Liver (tissue), 9 donors: Measurements from ENCODE around the gene SDK2. TPM values are rescaled to one million over a fixed set of nuclear protein-coding genes. Genes with fewer than 3 reads are reported as not detected.

ENCODE experiments used
- DNase-seq: peaks from one replicate; pipeline ENCODE4 v3.0.0-alpha.2; 2017; ENCODE audit warnings: low spot score
- H3K27ac ChIP-seq, 2 donors: one replicate each; pipeline ENCODE4 v1.7.0; 2013; ENCODE audit warnings: inconsistent platforms in 2 of 2, low read length in 2 of 2, control low read depth in 1 of 2, low read depth in 1 of 2, mild to moderate bottlenecking in 1 of 2
- H3K27me3 ChIP-seq, 4 donors: one replicate each; pipeline versions ENCODE4 v1.6.1 to v1.7.0; 2013; ENCODE audit warnings: low read length in 3 of 4, inconsistent platforms in 1 of 4, mild to moderate bottlenecking in 1 of 4, moderate library complexity in 1 of 4; ENCODE audit not compliant: control insufficient read depth in 4 of 4, insufficient read depth in 4 of 4
- H3K36me3 ChIP-seq, 4 donors: one replicate each; pipeline versions ENCODE4 v1.6.1 to v1.7.0; 2013; ENCODE audit warnings: low read length in 3 of 4, mild to moderate bottlenecking in 3 of 4, low read depth in 1 of 4, moderate library complexity in 1 of 4; ENCODE audit not compliant: control insufficient read depth in 4 of 4, insufficient read depth in 3 of 4
- H3K4me1 ChIP-seq, 4 donors: one replicate each; pipeline versions ENCODE4 v1.6.1 to v1.7.0; 2013; ENCODE audit warnings: low read length in 3 of 4, mild to moderate bottlenecking in 3 of 4, moderate library complexity in 1 of 4; ENCODE audit not compliant: control insufficient read depth in 4 of 4, insufficient read depth in 4 of 4
- H3K4me3 ChIP-seq, 3 donors: one replicate each; pipeline versions ENCODE4 v1.6.1 to v1.7.0; 2013; ENCODE audit warnings: low read length in 3 of 3, control low read depth in 1 of 3, low read depth in 1 of 3, mild to moderate bottlenecking in 1 of 3
- H3K9ac ChIP-seq, 2 donors: one replicate each; pipeline ENCODE4 v1.7.0; 2013; ENCODE audit warnings: low read length in 2 of 2, mild to moderate bottlenecking in 2 of 2, moderate library complexity in 2 of 2, control low read depth in 1 of 2, low read depth in 1 of 2
- H3K9me3 ChIP-seq, 4 donors: one replicate each; pipeline versions ENCODE4 v1.6.1 to v1.7.0; 2013; ENCODE audit warnings: low read length in 3 of 4; ENCODE audit not compliant: control insufficient read depth in 4 of 4
- ATF3 ChIP-seq: IDR thresholded peaks from 2 replicates; pipeline ENCODE4 v1.6.1; 2016; ENCODE audit warnings: antibody characterized with exemption
- EGR1 ChIP-seq, 2 donors: IDR thresholded peaks; 2 replicates each; pipeline ENCODE4 v1.6.1; 2016 to 2018; ENCODE audit warnings: antibody characterized with exemption in 2 of 2, low read depth in 2 of 2
- FOXA1 ChIP-seq: IDR thresholded peaks from 2 replicates; pipeline ENCODE4 v1.6.1; 2016; ENCODE audit warnings: antibody characterized with exemption
- FOXA2 ChIP-seq: IDR thresholded peaks from 2 replicates; pipeline ENCODE4 v1.6.1; 2016; ENCODE audit warnings: antibody characterized with exemption
- GABPA ChIP-seq, 2 donors: IDR thresholded peaks in 1 of 2; conservative IDR thresholded peaks in 1 of 2; 2 replicates each; pipeline ENCODE4 v1.6.1; 2016; ENCODE audit warnings: antibody characterized with exemption in 2 of 2, mild to moderate bottlenecking in 1 of 2, moderate library complexity in 1 of 2
- HNF4A ChIP-seq, 2 donors: conservative IDR thresholded peaks; 2 replicates each; pipeline ENCODE4 v1.6.1; 2016; ENCODE audit warnings: antibody characterized with exemption in 2 of 2, mild to moderate bottlenecking in 2 of 2
- HNF4G ChIP-seq: IDR thresholded peaks from 2 replicates; pipeline ENCODE4 v1.6.1; 2016; ENCODE audit warnings: antibody characterized with exemption
- JUND ChIP-seq, 2 donors: IDR thresholded peaks; 2 replicates each; pipeline ENCODE4 v1.6.1; 2016; ENCODE audit warnings: antibody characterized with exemption in 2 of 2
- MAX ChIP-seq: IDR thresholded peaks from 2 replicates; pipeline ENCODE4 v1.6.1; 2016; ENCODE audit warnings: antibody characterized with exemption
- NR2F2 ChIP-seq: IDR thresholded peaks from 2 replicates; pipeline ENCODE4 v1.6.1; 2016; ENCODE audit warnings: antibody characterized with exemption
- RAD21 ChIP-seq, 2 donors: IDR thresholded peaks; 2 replicates each; pipeline ENCODE4 v1.6.1; 2016; ENCODE audit warnings: antibody characterized with exemption in 2 of 2, mild to moderate bottlenecking in 2 of 2
- RXRA ChIP-seq, 2 donors: IDR thresholded peaks; 2 replicates each; pipeline ENCODE4 v1.6.1; 2017 to 2018; ENCODE audit warnings: antibody characterized with exemption in 2 of 2, mild to moderate bottlenecking in 1 of 2
- SP1 ChIP-seq: IDR thresholded peaks from 2 replicates; pipeline ENCODE4 v1.6.1; 2018; ENCODE audit warnings: antibody characterized with exemption, mild to moderate bottlenecking
- TAF1 ChIP-seq: conservative IDR thresholded peaks from 2 replicates; pipeline ENCODE4 v1.6.1; 2016; ENCODE audit warnings: antibody characterized with exemption, mild to moderate bottlenecking
- YY1 ChIP-seq: IDR thresholded peaks from 2 replicates; pipeline ENCODE4 v1.6.1; 2016; ENCODE audit warnings: antibody characterized with exemption, mild to moderate bottlenecking
- WGBS: extraction: QIAGEN DNeasy Blood & Tissue Kit; methylation state at CpG from one replicate; pipeline ENCODE4 v1.1.7; 2013; 5-methylcytosine and 5-hydroxymethylcytosine counted together
- polyA plus RNA-seq, 2 donors: library from polyadenylated mRNA; stranded (reverse) in 1 of 2; unstranded in 1 of 2; fragments of 200-250 nt in 1 of 2; fragments of >200 nt in 1 of 2; fragmentation: Nextera tagmentation in 1 of 2; extraction: Ambion mirVana in 1 of 2; gene quantifications; one replicate each; pipeline versions ENCODE4 v1.2.1 to v1.2.3, GENCODE V29; 2013 to 2015
- total RNA-seq, 2 donors: library from RNA; depleted of rRNA; stranded (reverse); fragments of >200 nt; gene quantifications; one replicate each; pipeline ENCODE4 v1.2.3, GENCODE V29; 2014
- TF ChIP-seq, protein P1 (sequence below): fragments of 150-350 bp; IDR thresholded peaks from 2 replicates; pipeline ENCODE4 v1.5.1; 2017; ENCODE audit warnings: improper control_type of control experiment, low read depth, low read length; ENCODE audit not compliant: missing input control
- TF ChIP-seq, protein P2 (sequence below): IDR thresholded peaks from 2 replicates; pipeline ENCODE4 v1.6.1; 2016; ENCODE audit warnings: antibody characterized with exemption, mild to moderate bottlenecking
- donor health status: healthy.
- donor health status: healthy.
- donor health status: healthy.
- donor health status: healthy.
- donor health status: healthy.

The SDK2 gene
- total and polyA plus RNA-seq, 4 donors = 0.05 to 0.42 (median 0.10) TPM

DNA sequence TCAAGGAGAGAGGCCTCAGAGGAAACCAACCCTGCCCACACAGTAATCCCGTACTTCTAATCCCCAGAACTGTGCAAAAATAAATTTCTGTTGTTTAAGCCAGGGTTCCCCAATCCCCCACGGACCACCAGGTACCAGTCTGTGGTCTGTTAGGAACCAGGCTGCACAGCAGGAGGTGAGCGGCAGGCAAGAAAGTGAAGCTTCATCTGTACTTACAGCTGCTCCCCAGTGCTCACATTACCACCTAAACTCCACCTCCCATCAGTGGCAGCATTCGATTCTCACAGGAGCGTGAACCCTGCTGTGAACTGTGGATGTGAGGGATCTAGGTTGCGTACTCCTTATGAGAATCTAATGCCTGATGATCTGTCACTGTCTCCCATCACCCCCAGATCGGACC, 231.3 kb downstream of the SDK2 start:
- no peak for DNase-seq
- Histone ChIP-seq H3K27ac (no peak overlapping the region), H3K9ac (no peak overlapping the region), H3K27me3 (no peaks in the 10 kb centered on the region), H3K36me3 (no peaks in the 10 kb centered on the region), H3K9me3 (no peaks in the 10 kb centered on the region), H3K4me1 (no peaks in the 10 kb centered on the region), H3K4me3 (no peak overlapping the region)
- 78% methylated on average over 7 of the region's 7 CpGs for WGBS
- no peak for TF ChIP-seq ATF3
- no peak for TF ChIP-seq FOXA1
- no peak for TF ChIP-seq RAD21 (IDR thresholded peaks at IDR 0.05)
- TF ChIP-seq, protein P1, sequence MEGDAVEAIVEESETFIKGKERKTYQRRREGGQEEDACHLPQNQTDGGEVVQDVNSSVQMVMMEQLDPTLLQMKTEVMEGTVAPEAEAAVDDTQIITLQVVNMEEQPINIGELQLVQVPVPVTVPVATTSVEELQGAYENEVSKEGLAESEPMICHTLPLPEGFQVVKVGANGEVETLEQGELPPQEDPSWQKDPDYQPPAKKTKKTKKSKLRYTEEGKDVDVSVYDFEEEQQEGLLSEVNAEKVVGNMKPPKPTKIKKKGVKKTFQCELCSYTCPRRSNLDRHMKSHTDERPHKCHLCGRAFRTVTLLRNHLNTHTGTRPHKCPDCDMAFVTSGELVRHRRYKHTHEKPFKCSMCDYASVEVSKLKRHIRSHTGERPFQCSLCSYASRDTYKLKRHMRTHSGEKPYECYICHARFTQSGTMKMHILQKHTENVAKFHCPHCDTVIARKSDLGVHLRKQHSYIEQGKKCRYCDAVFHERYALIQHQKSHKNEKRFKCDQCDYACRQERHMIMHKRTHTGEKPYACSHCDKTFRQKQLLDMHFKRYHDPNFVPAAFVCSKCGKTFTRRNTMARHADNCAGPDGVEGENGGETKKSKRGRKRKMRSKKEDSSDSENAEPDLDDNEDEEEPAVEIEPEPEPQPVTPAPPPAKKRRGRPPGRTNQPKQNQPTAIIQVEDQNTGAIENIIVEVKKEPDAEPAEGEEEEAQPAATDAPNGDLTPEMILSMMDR = no peak
- TF ChIP-seq NR2F2 = no peak
- TF ChIP-seq, protein P2, sequence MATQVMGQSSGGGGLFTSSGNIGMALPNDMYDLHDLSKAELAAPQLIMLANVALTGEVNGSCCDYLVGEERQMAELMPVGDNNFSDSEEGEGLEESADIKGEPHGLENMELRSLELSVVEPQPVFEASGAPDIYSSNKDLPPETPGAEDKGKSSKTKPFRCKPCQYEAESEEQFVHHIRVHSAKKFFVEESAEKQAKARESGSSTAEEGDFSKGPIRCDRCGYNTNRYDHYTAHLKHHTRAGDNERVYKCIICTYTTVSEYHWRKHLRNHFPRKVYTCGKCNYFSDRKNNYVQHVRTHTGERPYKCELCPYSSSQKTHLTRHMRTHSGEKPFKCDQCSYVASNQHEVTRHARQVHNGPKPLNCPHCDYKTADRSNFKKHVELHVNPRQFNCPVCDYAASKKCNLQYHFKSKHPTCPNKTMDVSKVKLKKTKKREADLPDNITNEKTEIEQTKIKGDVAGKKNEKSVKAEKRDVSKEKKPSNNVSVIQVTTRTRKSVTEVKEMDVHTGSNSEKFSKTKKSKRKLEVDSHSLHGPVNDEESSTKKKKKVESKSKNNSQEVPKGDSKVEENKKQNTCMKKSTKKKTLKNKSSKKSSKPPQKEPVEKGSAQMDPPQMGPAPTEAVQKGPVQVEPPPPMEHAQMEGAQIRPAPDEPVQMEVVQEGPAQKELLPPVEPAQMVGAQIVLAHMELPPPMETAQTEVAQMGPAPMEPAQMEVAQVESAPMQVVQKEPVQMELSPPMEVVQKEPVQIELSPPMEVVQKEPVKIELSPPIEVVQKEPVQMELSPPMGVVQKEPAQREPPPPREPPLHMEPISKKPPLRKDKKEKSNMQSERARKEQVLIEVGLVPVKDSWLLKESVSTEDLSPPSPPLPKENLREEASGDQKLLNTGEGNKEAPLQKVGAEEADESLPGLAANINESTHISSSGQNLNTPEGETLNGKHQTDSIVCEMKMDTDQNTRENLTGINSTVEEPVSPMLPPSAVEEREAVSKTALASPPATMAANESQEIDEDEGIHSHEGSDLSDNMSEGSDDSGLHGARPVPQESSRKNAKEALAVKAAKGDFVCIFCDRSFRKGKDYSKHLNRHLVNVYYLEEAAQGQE = no peak
- no peak for TF ChIP-seq SP1
- TF ChIP-seq JUND (IDR thresholded peaks at IDR 0.05) = no peak
- TF ChIP-seq YY1 = no peak
- no peak for TF ChIP-seq EGR1 (IDR thresholded peaks at IDR 0.05; ENCODE audit: low read depth in 2 of 2)
- TF ChIP-seq HNF4A (conservative IDR thresholded peaks at IDR 0.05) = no peak
- no peak for TF ChIP-seq TAF1
- no peak for TF ChIP-seq GABPA (IDR thresholded peaks at IDR 0.05 in 1 of 2, conservative IDR thresholded peaks at IDR 0.05 in 1 of 2)
- TF ChIP-seq RXRA (IDR thresholded peaks at IDR 0.05) = no peak
- no peak for TF ChIP-seq FOXA2
- TF ChIP-seq MAX = no peak
- no peak for TF ChIP-seq HNF4G

GRCh38 chr17:73411313-73411747, 232.9 kb downstream of the SDK2 start:
- H3K27ac ChIP-seq = no peak overlapping the region
- WGBS = 73% methylated on average over 13 of the region's 13 CpGs
- no peaks in the 10 kb centered on the region for H3K36me3 ChIP-seq

More at GRCh38 chr17:73411313-73411747, 232.9 kb downstream of the SDK2 start:
- Histone ChIP-seq H3K9ac (no peak overlapping the region), H3K9me3 (no peaks in the 10 kb centered on the region), H3K27me3 (no peaks in the 10 kb centered on the region), H3K4me3 (no peak overlapping the region), H3K4me1 (no peaks in the 10 kb centered on the region)
- TF ChIP-seq SP1 (no peak), NR2F2 (peak; percentile 64)
- TF ChIP-seq, protein P2 = peak; percentile 6
- no peak for DNase-seq
